SK-N-SH treated with all-trans-retinoic acid at 6 μM for 48 hours (cell line): ENCODE measurements around the gene C22orf15.

Experiments used
- ARNTL ChIP-seq: fragments of 450-650 bp; formaldehyde crosslinking; IDR thresholded peaks from 2 replicates; pipeline ENCODE4 v1.5.0; 2020; ENCODE audit warnings: low read depth, mild to moderate bottlenecking, moderate library complexity, borderline replicate concordance
- CREB5 ChIP-seq: fragments of 250-450 bp; sonication (Bioruptor Pico); IDR thresholded peaks from 2 replicates; pipeline ENCODE4 v1.5.1; 2020; ENCODE audit warnings: low read depth, mild to moderate bottlenecking, moderate library complexity
- PPARA ChIP-seq: fragments of 250-450 bp; sonication (Bioruptor Pico); IDR thresholded peaks from 2 replicates; pipeline ENCODE4 v1.5.0; 2020; ENCODE audit warnings: mild to moderate bottlenecking, borderline replicate concordance
- RARB ChIP-seq: fragments of 250-450 bp; sonication (Bioruptor Pico); IDR thresholded peaks from 2 replicates; pipeline ENCODE4 v1.8.0; 2021; ENCODE audit warnings: mild to moderate bottlenecking, moderate library complexity
- SNAI2 ChIP-seq: fragments of 250-450 bp; sonication (Bioruptor Pico); IDR thresholded peaks from 2 replicates; pipeline ENCODE4 v1.5.0; 2020; ENCODE audit warnings: mild to moderate bottlenecking, moderate library complexity
- TOX ChIP-seq: fragments of 250-450 bp; sonication (Bioruptor Pico); IDR thresholded peaks from 2 replicates; pipeline ENCODE4 v1.8.0; 2021; ENCODE audit warnings: mild to moderate bottlenecking, moderate library complexity, borderline replicate concordance
- ZC3H10 ChIP-seq: fragments of 250-450 bp; sonication (Bioruptor Pico); IDR thresholded peaks from 2 replicates; pipeline ENCODE4 v1.5.1; 2021; ENCODE audit warnings: mild to moderate bottlenecking, moderate library complexity
- ZFP3 ChIP-seq: fragments of 250-450 bp; sonication (Bioruptor Pico); IDR thresholded peaks from 2 replicates; pipeline ENCODE4 v1.5.0; 2020; ENCODE audit warnings: mild to moderate bottlenecking, moderate library complexity
- ZNF565 ChIP-seq: fragments of 450-650 bp; formaldehyde crosslinking; conservative IDR thresholded peaks from 2 replicates; pipeline ENCODE4 v1.5.0; 2020; ENCODE audit warnings: low read depth, mild to moderate bottlenecking, moderate library complexity
- TF ChIP-seq, protein P1 (sequence below): fragments of 250-450 bp; sonication (Bioruptor Pico); IDR thresholded peaks from 2 replicates; pipeline ENCODE4 v1.8.0; 2020; ENCODE audit warnings: mild to moderate bottlenecking, moderate library complexity, borderline replicate concordance

DNA sequence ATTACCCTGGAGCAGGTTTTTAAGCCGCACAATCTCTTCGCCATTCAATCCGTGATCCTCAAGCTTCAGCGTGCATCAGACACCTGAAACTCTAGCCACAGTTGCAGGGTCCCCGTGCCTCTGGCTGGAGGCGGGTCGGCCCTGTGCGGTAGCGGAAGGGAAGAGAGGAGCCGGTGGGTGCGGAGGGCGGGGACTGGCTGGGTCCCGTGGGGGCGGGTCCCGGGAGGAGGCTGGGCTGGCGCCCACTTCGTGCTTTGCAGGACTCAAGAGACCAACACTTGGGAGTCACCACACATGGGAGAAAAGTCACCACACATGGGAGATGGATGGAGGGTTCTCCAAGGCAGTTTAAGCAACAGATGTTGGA lies 772 bp downstream of the C22orf15 start:
- TF ChIP-seq, protein P1, sequence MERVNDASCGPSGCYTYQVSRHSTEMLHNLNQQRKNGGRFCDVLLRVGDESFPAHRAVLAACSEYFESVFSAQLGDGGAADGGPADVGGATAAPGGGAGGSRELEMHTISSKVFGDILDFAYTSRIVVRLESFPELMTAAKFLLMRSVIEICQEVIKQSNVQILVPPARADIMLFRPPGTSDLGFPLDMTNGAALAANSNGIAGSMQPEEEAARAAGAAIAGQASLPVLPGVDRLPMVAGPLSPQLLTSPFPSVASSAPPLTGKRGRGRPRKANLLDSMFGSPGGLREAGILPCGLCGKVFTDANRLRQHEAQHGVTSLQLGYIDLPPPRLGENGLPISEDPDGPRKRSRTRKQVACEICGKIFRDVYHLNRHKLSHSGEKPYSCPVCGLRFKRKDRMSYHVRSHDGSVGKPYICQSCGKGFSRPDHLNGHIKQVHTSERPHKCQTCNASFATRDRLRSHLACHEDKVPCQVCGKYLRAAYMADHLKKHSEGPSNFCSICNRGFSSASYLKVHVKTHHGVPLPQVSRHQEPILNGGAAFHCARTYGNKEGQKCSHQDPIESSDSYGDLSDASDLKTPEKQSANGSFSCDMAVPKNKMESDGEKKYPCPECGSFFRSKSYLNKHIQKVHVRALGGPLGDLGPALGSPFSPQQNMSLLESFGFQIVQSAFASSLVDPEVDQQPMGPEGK (CRISPR knock-in tag): no peak
- no peak for TF ChIP-seq ZC3H10 (CRISPR knock-in tag)
- TF ChIP-seq ARNTL (CRISPR knock-in tag): no peak
- no peak for TF ChIP-seq CREB5 (CRISPR knock-in tag)
- no peak for TF ChIP-seq SNAI2 (CRISPR knock-in tag)
- no peak for TF ChIP-seq RARB (CRISPR knock-in tag)
- TF ChIP-seq ZNF565: no peak
- no peak for TF ChIP-seq TOX (CRISPR knock-in tag)
- TF ChIP-seq PPARA (CRISPR knock-in tag): no peak
- TF ChIP-seq ZFP3: no peak
